NCI-H345 treated with DMSO at 0.1 percent for 48 hours (cell line): Measurements from ENCODE around the gene PGBD5.
A peak's percentile ranks its signal among the peaks of the same experiment; 100 is the strongest.

Experiments used
- DNase-seq: peaks from one replicate; lab custom pipeline; 2025; ENCODE audit not compliant: unreplicated experiment; lab: John Stamatoyannopoulos, UW

Gene PGBD5

GRCh38 chr1:230326971-230327891 is 98.9 kb downstream of the PGBD5 start:
- DNase-seq, result no peak

GRCh38 chr1:230323686-230324085 is 102.4 kb downstream of the PGBD5 start:
- no peak for DNase-seq

GRCh38 chr1:230322967-230323547 is 103.1 kb downstream of the PGBD5 start:
- no peak for DNase-seq

- no peak for DNase-seq
These were observed 103.7 kb downstream of the PGBD5 start for GRCh38 chr1:230322421-230322756.

- DNase-seq, result no peak
These were observed 104.3 kb downstream of the PGBD5 start for GRCh38 chr1:230321741-230322420.

GRCh38 chr1:230321341-230321740 is 104.8 kb downstream of the PGBD5 start:
- no peak for DNase-seq

GRCh38 chr1:230320804-230321203 is 105.3 kb downstream of the PGBD5 start:
- DNase-seq, result no peak

- no peak for DNase-seq
These were observed 107.0 kb downstream of the PGBD5 start for GRCh38 chr1:230319014-230319747.

- no peak for DNase-seq
These were observed 108.0 kb downstream of the PGBD5 start for GRCh38 chr1:230317823-230318819.

- no peak for DNase-seq
These were observed 109.0 kb downstream of the PGBD5 start for GRCh38 chr1:230316864-230317745.

- DNase-seq, result no peak
These were observed 111.0 kb downstream of the PGBD5 start for GRCh38 chr1:230315099-230315498.

GRCh38 chr1:230314142-230314470 is 112.0 kb downstream of the PGBD5 start:
- no peak for DNase-seq

- DNase-seq, result no peak
These were observed 112.5 kb downstream of the PGBD5 start for GRCh38 chr1:230313453-230314141.

GRCh38 chr1:230312676-230313075 is 113.5 kb downstream of the PGBD5 start:
- DNase-seq, result no peak

- DNase-seq, result peak; percentile 68
These were observed 115.6 kb downstream of the PGBD5 start for GRCh38 chr1:230310381-230311163.

GRCh38 chr1:230309646-230310177 is 116.4 kb downstream of the PGBD5 start:
- no peak for DNase-seq

- no peak for DNase-seq
These were observed 117.3 kb downstream of the PGBD5 start for GRCh38 chr1:230308821-230309220.

GRCh38 chr1:230308039-230308438 is 118.1 kb downstream of the PGBD5 start:
- DNase-seq, result no peak
